GM19397 (cell line): ENCODE data around the gene DCAF4L1.

Experiments used
- ATAC-seq: cut with Tn5 transposase; IDR thresholded peaks from one replicate; pipeline ENCODE4 v1.9.1; 2021; ENCODE audit warnings: mild to moderate bottlenecking, moderate library complexity; ENCODE audit not compliant: unreplicated experiment

DCAF4L1 gene

DNA sequence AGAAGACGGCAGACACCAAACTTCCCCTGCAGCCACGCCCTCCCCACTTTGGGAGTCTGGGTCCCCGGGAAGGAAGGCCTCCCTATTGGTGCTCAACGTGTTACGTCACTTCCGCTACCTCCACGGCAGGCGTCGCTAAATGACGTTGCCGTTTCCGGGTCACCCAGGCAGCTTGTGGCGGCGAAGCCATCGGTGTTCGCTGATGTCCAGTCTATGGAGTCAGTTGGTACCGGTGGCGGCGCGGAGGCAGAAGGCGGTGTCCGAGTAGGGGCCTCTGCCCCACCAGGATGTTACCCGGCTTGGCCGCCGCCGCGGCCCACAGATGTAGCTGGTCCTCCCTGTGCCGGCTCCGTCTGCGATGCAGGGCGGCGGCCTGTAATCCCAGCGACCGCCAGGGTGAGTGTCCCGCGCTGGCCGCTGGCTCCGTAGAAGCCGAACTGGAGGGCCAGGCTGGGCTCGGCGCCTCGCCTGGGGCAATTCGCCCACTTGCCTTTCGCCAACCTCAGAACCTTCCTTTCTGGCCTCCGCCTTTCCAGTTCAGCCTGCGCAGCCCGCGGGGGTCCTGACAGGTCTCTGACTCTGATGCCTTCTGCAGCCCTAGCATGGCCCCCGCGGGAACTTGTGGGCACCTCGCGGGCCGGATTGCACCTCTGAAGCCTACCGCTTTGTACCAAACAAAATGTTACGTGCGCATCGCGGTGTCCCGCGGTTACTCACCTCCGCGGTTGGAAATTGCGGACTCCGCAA lies 9.0 kb downstream of the DCAF4L1 start, which contains the start of gene SLC30A9:
Gene SLC30A9 (plus strand): TSS at position 166 of the 747 bp plus-strand sequence. CDS start 122 bp downstream, at position 288.
- ATAC-seq: peak; percentile 99

- ATAC-seq: no peak
Measured at GRCh38 chr4:41991916-41992767, 10.6 kb downstream of the DCAF4L1 start.

GRCh38 chr4:41992967-41993857 lies 11.7 kb downstream of the DCAF4L1 start:
- ATAC-seq: no peak

DNA sequence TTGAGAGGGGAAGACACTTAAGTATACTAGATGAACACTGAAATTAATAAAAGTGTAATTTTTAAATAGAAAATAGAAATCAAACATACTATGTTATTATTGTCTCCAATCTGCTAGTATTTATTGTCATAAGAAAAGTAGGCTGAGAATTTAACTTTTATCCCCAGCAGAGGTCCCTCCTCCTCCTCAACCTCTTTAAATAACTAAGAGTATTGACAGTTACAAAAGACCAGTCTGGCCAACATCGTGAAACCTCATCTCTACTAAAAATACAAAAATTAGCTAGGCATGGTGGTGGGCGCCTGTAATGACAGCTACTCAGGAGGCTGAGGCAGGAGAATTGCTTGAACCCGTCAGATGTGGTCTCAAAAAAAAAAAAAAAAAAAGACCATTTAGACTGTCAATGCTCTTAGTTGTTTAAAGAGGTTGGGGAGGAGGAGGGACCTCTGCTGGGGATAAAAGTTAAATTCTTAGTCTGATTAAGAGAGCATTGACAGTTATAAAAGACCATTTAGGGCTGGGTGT lies 13.0 kb downstream of the DCAF4L1 start:
- ATAC-seq: no peak

DNA sequence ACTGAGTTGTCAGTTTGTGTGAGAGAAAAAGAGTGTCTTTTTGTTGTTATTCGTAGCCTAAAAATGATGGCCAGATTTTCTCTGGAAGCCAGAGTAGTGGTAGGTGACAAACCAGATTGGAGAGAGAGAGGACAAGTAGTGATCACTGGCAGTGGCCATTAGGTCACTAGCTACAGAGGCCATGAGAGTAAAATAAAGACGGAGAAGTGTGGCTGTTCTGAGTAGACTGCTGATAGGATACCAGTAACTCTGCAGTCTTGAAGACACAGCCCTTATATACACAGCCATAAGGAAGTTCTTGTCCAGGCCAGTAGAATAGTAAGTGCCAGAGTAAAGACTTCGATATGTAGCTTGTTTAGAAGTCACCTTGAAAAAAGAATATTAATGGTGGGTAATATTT lies 16.5 kb downstream of the DCAF4L1 start:
- ATAC-seq: no peak

- ATAC-seq: no peak
Measured at GRCh38 chr4:41999321-41999720, 17.8 kb downstream of the DCAF4L1 start.

DNA sequence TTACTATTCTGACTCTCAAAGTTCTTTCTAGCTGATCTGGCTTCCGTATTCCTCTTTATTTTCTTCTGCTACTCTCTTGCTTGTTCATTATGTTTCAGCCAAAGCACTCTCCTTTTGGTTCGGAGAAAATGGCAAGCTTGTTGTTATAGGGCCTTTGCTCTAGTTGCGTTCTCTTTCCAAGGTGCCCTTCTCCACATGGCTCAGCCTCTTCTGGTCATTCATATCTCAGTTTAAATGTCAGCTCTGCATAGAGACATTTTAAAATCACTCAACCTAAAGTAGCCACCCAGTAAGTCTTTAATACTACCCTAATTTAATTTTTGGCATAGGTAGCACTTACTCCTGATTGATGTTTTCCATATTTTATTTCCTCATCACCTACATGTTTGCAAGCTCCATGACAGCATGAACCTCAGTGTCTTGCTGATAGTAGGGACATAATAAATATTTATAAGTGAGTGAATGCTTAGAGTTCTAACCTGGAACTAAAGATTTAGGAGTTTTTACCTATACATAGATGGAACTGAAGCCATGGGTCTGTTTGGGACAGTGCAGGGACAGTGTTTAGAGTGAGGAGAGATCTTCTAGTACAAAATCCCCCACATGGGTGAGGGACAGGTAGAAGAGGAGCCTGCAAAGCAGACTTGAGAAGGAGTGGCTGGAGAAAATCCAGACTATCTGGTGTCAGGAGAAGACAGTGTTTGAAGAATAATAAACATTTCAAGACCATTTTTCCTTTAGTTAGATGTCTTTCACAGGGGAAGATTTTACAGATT lies 26.6 kb downstream of the DCAF4L1 start:
- no peak for ATAC-seq

DNA sequence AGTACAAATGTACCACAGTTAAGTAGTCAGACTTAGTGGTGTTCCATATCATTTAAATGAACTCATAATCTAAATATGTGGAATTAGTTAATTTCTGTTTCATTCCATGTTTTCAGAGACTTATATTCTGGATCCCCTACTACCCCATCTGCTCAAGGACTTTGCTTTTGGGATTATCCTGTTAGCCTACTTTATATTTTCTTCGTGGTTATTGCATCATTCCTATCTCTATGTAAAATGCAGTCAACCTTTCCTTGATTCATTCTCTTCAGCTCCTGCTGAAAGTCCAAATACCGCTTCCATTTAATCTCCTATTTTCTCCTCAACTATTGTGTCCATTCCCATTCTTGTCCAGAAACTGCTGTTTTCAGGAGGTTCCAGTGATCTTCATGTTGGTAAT lies 33.9 kb downstream of the DCAF4L1 start:
- no peak for ATAC-seq

DNA sequence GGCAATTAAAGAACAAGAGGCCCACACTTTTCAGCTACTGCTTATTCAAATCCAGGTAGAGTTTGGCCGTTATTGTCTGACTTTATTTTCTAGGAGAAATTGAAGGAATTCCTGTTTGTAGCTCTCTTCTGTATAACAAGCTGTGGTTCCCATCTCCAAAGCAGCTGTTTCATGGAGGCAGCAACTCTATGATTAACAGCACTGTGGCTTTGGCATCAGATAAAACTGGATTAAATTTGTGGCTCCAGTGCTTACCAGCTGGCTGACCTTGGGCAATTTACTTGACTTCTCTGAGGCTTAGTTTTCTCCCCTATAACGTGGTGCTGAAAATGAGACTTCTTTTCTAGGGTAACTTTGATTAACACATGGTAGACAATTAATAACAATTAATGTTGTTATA lies 36.9 kb downstream of the DCAF4L1 start:
- no peak for ATAC-seq
